Cardiac muscle cell (in vitro differentiated cells and primary cell): ENCODE data around the gene HEXD. TPM values are rescaled to one million over a fixed set of nuclear protein-coding genes. Genes with fewer than 3 reads are reported as not detected.

Experiments
- DNase-seq, 2 donors: peaks; one replicate each; pipeline versions ENCODE4 v3.0.0 to v3.0.0-alpha.2; 2010 to 2017; ENCODE audit warnings: low read depth in 1 of 2, low spot score in 1 of 2
- H3K27ac ChIP-seq: fragments of 200-600 bp; sonication (generic); 2 replicates; pipeline ENCODE4 v1.5.1; 2016
- H3K27me3 ChIP-seq: fragments of 200-600 bp; sonication (generic); 2 replicates; pipeline ENCODE4 v1.6.0; 2016; ENCODE audit warnings: control low read depth
- H3K36me3 ChIP-seq: fragments of 200-600 bp; sonication (generic); 2 replicates; pipeline ENCODE4 v1.5.1; 2016; ENCODE audit warnings: control low read depth
- H3K4me1 ChIP-seq: fragments of 200-600 bp; sonication (generic); 2 replicates; pipeline ENCODE4 v1.8.1; 2017; ENCODE audit warnings: low read depth, mild to moderate bottlenecking, mixed run types
- H3K4me3 ChIP-seq: fragments of 200-600 bp; sonication (generic); 2 replicates; pipeline ENCODE4 v1.5.1; 2016; ENCODE audit warnings: mild to moderate bottlenecking
- H3K9me3 ChIP-seq: fragments of 200-600 bp; sonication (generic); 2 replicates; pipeline ENCODE4 v1.5.1; 2017; ENCODE audit warnings: low read depth, mild to moderate bottlenecking, control low read depth
- polyA plus RNA-seq: library from polyadenylated mRNA; unstranded; fragments of >200 nt; fragmentation: Nextera tagmentation; extraction: Ambion mirVana; gene quantifications from 2 replicates; pipeline ENCODE4 v1.2.1, GENCODE V29; 2016
- total RNA-seq: library from RNA; depleted of rRNA; stranded (reverse); fragments of >200 nt; gene quantifications from 2 replicates; pipeline ENCODE4 v1.2.3, GENCODE V29; 2016
- TF ChIP-seq, protein P1 (sequence below): IDR thresholded peaks from 2 replicates; pipeline ENCODE4 v1.5.1; 2012; ENCODE audit warnings: low read depth, mild to moderate bottlenecking, low read length

Gene HEXD
- total and polyA plus RNA-seq, 2 experiments from 2014 or later, result 49.9 to 58.0 TPM

DNA sequence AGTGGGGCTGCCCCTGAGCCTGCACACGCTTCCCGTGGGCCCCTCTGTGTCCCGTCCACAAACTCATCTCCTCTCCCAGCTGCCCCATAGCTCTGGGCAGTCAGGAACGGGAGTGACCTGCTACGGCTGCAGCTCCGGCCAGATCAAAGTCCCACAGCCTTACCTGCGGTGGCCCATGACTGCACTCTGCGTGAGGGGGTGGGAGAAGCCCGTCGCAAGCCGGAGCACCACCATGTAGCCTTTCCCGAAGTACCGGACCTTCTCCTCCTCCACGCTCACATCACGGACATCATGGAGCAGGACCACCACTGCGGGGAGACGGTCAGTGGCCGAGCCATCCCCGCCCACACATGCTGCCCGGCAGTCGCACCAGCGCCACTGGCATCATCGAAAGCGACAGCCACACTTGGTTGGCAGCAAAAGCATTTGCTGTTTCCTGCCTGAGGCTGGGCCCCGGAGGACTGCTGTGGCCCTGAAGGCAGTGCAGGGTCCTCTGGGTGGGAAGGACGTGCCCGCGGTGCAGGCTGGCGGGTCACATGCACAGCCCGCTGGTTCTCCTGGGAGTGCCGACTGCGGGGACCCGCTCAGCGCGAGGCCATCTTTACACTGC is 26.2 kb downstream of the HEXD start:
- DNase-seq, result no peak
- Histone ChIP-seq H3K36me3 (no peaks in the 10 kb centered on the region), H3K9me3 (no peaks in the 10 kb centered on the region), H3K4me1 (no peaks in the 10 kb centered on the region), H3K27ac (no peak overlapping the region), H3K27me3 (no peaks in the 10 kb centered on the region), H3K4me3 (no peak overlapping the region)
- TF ChIP-seq, protein P1, sequence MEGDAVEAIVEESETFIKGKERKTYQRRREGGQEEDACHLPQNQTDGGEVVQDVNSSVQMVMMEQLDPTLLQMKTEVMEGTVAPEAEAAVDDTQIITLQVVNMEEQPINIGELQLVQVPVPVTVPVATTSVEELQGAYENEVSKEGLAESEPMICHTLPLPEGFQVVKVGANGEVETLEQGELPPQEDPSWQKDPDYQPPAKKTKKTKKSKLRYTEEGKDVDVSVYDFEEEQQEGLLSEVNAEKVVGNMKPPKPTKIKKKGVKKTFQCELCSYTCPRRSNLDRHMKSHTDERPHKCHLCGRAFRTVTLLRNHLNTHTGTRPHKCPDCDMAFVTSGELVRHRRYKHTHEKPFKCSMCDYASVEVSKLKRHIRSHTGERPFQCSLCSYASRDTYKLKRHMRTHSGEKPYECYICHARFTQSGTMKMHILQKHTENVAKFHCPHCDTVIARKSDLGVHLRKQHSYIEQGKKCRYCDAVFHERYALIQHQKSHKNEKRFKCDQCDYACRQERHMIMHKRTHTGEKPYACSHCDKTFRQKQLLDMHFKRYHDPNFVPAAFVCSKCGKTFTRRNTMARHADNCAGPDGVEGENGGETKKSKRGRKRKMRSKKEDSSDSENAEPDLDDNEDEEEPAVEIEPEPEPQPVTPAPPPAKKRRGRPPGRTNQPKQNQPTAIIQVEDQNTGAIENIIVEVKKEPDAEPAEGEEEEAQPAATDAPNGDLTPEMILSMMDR, result no peak

DNA sequence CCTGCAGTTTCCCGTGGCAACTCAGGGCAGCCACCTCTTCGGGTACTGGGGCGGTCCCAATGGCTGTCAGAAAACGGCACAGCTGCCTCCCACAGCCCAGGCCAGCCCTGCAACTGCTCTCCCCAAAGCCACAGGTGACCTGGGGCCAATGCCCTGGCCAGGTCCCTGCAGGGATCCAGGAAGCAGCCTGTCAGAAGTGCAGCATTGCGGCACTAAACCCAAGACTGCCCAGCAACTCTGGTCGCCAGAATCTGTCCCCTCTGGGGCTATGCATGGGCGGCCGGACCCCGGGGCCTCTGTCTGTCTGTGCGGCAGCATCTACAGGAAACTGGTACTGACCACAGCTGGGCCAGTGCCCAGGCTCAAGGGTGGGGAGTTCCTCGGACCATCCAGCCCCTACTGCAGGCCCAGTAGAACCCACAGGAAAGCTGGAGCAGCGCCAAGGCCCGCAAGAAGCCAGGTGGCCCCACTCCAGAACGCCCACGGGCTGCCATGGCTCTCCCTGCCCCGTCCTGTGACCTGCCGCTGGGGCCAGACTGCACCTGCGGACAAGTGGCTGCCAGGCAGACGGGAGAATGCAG is 26.9 kb downstream of the HEXD start:
- Histone ChIP-seq H3K9me3 (no peaks in the 10 kb centered on the region), H3K27ac (no peak overlapping the region), H3K27me3 (no peaks in the 10 kb centered on the region), H3K36me3 (no peaks in the 10 kb centered on the region), H3K4me1 (peaks cover 4% of the 10 kb centered on the region), H3K4me3 (no peak overlapping the region)
- TF ChIP-seq, protein P1, result no peak
- peak in 1 of 2 donors; percentile 45 for DNase-seq

DNA sequence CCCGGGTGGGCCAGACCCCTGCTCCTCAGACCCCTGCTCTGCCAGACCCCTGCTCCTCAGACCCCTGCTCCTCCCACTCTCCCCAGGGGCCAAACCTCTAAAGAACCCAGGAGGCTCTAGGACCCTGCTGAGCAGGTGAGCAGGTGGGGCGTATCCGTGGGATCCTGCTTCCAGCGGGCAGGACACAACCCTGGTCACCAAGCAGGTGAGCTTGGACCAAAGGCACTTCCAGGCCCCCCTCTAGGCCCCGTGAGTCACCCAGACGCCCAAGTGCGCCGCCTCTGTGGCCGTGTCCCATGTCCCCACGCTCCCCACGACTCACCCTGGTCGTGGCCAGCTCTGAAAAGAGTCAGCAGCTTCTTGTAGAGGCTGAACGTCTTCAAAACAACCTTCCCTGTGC is 27.4 kb downstream of the HEXD start:
- TF ChIP-seq, protein P1, result no peak
- H3K27me3 ChIP-seq, result no peaks in the 10 kb centered on the region
- no peaks in the 10 kb centered on the region for H3K9me3 ChIP-seq
- H3K4me3 ChIP-seq, result no peak overlapping the region
- no peak for DNase-seq
- no peak overlapping the region for H3K27ac ChIP-seq
- no peaks in the 10 kb centered on the region for H3K36me3 ChIP-seq
- H3K4me1 ChIP-seq, result peaks cover 4% of the 10 kb centered on the region

DNA sequence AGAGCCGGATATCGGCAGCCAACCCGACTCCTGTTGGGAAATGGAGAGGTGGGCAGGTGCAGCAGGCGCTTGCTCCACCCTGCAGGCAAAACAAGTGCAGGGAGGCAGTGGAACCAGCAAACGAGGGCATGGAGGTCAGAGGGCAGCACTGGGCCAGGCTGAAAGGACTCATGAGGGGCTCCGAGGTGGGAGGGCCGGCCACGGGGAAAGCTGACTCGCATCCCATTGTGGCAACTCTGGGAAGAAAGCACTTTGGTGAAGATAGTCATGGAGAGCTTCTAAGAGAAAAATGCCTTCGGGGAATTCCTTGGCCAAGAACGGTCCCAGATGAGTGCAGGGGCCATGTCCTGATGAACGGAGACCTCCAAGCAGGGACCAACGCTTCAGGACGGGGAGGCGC is 28.0 kb downstream of the HEXD start:
- Histone ChIP-seq H3K27ac (no peak overlapping the region), H3K27me3 (no peaks in the 10 kb centered on the region), H3K36me3 (no peaks in the 10 kb centered on the region), H3K4me1 (peaks cover 4% of the 10 kb centered on the region), H3K4me3 (no peak overlapping the region), H3K9me3 (no peaks in the 10 kb centered on the region)
- no peak for DNase-seq
- TF ChIP-seq, protein P1, result no peak

DNA sequence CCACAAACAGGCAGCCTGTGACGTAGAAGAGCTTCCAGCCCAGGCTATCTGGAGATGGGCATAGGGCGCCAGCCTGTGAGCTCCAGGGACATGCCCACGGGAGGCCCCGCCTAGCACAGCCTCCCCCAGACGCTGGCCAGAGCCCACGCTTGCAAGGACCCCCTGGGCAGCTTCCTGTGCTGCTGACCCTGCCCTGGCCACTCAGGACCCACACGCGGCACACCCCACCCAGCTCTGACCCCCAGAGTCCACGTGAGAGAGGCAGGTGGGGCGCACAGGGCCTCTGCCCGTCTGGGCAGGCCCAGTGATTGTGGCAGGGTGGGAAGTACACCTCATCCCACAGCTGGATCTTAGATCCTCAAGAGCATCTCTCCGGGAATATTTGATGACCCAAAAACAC is 28.5 kb downstream of the HEXD start:
- no peak overlapping the region for H3K4me3 ChIP-seq
- no peaks in the 10 kb centered on the region for H3K27me3 ChIP-seq
- H3K9me3 ChIP-seq, result no peaks in the 10 kb centered on the region
- TF ChIP-seq, protein P1, result no peak
- DNase-seq, result no peak
- H3K36me3 ChIP-seq, result no peaks in the 10 kb centered on the region
- no peak overlapping the region for H3K27ac ChIP-seq
- peaks cover 4% of the 10 kb centered on the region for H3K4me1 ChIP-seq
